HPDE6-E6E7 (cell line): ENCODE measurements around the gene SCRG1.

Experiments used
- DNase-seq: peaks from one replicate; pipeline ENCODE4 v3.0.0; 2011; ENCODE audit warnings: missing footprints; ENCODE audit errors: extremely low spot score

SCRG1 gene

DNA sequence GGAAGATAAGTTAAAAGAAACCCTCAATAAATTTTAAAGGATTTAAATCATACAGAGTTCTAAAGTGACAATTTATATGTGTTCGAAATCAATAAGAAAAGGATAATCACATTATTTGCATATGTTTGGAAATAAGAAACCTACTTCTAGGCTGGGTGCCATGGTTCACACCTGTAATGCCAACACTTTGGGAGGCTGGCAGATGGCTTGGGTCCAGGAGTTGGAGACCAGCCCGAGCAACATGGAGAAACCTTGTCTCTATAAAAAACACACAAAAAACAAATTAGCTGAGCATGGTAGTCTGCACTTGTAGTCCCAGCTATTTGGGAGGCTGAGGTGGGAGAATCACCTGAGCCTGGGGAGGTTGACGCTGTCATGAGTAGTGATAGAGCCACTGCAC is 36.2 kb downstream of the SCRG1 start:
- DNase-seq = no peak

DNA sequence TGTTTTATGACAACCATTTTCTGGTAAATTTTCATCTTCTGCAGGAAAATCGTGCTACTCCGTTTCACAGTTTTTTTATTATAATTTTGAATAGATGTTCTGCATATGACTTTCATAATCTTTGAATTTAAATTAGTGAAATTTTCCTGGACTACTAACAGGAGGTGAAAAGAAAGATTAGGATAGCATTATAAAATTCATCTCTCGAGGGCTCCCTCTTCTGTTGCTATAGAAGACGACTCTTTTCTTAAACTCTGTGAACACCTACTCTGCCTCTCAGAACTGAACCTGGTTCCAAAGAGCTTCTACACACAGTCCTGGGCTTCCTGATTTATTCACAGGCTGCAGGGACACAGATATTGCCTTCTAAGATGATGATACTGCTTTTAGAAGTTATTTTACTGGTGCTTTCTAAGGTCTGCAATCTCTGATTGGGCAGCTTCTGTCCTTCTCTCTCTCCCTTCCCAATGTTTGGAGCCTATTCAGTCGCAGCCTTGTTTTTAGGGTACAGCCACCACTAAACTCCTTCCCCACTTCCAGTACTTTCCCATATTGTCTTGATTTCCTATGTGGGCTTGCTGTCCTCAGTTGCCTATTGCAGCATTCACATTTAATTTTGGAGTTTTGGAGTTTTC is 38.2 kb downstream of the SCRG1 start:
- peak; percentile 4 for DNase-seq

DNA sequence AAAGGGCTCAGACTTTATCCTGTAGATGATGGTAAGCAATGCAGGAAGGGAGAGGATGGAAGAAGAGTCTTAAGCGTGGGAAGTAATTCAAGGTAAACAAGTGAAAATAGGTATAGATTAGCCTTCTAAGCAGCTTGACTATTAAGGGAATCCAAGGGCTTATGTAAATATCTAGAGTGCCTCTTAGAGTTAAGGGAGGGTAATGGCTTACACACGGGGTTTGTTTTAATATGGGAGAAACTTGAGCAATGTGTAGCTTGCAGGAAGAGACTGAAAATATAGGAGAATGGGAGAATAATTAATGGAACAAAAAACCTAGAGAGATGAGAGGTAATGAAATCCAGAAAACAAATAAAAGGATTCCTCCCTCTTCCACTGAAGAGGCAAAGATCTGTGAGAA is 41.0 kb downstream of the SCRG1 start:
- no peak for DNase-seq

DNA sequence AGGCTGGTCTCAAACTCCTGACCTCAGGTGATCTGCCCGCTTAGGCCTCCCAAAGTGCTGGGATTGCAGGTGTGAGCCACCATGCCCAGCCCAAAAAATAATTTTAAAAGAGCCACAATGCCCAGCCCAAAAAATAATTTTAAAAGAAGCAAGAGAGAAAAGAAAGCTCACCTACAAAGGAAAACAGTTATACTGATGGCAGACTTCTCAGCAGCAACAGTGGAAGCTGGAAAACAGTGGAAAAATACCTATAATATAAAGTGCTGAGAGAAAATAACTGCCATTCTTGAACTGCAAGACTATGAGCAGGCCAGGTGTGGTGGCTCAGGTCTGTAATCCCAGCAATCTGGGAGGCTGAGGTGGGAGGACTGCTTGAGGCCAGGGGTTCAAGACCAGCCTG is 51.4 kb downstream of the SCRG1 start:
- DNase-seq = no peak

DNA sequence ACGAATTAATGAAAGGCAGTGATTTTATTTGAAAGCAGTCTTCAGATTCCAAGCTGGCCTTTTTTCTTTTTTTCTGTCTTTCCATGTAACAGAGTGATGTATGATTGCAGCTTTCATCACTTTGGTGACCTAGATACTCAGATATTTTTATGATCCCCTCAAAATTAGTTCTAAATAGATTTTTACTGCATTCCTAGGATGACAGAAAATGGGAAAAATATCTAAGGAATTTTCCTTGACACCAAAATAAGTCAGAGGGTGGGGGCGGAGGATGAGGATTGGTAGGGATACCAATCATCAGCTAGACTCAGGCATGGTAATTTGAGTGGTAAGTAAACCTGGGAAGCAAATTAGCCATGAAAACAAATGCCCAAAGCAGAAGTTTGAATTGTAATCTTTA is 52.8 kb downstream of the SCRG1 start:
- DNase-seq = no peak

DNA sequence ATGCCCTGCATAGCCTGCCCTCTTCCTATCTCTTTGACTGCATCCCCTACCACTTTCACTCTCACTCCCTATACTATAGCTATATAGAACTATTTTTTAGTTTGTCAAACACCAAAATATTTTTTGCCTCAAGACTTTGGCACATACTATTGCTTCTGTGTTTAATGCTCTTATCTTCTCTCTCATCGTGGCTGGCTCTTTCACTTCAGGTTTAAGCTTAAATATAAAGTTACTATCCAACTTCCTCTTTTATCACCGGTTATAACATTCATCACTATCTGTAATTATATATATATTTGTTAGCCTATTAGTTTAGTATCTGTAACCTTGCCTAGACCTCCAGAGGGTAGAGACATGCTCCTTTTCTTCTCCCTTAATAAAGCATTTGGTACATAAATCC is 53.3 kb downstream of the SCRG1 start:
- no peak for DNase-seq

DNA sequence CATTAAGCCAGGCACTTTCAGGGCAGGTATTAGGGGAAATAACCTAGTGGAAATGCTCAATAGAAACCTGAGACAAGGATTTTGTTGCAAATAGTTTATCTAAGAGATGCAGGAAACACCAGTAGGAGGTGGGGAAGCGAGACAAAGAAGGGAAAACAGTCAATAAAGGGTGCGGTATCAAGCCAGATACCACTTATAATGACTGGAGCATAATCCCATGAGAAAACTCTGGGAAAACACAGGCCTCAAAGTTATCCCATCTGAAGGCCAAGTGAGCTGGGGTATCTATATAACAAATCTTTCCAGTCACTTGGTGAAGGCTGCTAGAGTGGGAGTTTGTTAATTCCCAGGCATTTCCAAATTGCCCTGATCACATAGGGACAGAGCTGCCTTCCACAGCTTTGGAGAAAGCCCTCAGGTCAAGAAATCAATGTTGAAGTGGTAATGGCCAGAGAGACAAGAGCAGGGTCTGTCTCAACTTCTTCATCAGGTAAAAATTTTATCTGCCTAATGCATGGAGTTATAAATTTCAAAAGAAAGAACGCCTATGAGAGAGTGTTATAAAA is 55.0 kb downstream of the SCRG1 start:
- no peak for DNase-seq

DNA sequence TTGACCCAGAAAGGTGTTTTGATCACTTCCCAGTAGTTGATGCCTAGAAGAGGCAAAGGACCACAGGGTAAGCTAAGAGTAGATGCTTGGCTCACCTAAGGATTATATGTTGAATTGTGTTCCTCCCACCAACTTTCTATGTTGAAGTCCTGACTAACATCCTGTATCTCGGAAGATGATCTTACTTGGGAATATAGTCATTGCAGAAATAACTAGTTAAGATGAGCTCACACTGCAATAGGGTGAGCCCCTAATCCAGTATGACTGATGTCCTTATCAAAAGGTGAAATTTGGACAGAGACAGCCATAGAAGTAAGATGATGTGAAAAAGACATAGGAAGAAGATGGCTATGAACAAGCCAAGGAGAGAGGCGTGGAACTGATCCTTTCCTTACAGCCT is 61.5 kb downstream of the SCRG1 start:
- DNase-seq = no peak

DNA sequence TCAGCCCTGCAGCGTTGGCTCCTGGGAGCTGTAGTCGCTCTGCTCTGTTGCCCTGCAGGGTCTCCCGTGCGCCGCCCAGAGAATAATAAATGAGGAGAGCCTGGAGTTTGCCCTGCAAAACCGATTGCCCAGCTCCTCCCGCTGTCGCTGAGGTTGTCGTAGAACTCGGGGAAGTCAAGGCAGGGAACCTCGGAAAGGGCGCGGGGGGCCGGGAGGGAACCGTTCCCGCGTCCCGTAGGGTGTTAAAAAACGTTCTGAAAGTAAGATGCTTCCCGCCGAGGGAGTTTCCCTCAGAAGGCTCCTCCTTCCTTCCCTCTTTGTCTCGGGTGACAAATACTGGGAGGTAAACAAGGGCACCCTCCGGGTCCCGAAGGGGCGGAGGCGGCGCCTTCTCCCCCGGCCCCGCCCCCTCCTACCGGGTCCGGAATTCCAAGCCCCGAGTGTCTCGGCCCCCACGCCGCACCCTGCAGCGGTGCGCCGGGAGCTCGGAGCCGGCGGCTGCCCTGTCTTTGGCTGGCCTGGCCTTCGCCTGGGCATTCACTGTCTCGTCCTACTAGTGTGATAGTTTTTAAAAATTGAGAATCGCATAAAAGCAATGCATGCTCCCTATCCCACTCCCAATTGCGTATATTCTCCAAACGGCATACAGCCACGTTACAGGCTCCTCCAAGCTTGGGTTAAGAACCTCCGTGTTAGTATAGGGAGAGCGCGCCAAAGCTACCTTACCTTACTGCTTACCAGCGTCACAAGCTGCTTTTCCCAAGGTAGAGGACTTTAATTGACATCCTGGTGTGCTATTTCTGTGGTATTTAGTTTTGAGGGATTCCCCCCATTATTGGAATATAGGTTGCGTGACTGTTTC is 63.8 kb downstream of the SCRG1 start:
- DNase-seq = peak; percentile 82
